Measurements from ENCODE around the gene SUOX. TPM values are rescaled to one million over a fixed set of nuclear protein-coding genes. Genes with fewer than 3 reads are reported as not detected.
"Not testable (repeated sequence)": the region's sequence is repeated elsewhere in the genome, so short reads cannot be mapped to it uniquely, and the experiment has no call there.

The SUOX gene
- total RNA-seq, 1 donor from 2014 or later, result 15.5 TPM

DNA sequence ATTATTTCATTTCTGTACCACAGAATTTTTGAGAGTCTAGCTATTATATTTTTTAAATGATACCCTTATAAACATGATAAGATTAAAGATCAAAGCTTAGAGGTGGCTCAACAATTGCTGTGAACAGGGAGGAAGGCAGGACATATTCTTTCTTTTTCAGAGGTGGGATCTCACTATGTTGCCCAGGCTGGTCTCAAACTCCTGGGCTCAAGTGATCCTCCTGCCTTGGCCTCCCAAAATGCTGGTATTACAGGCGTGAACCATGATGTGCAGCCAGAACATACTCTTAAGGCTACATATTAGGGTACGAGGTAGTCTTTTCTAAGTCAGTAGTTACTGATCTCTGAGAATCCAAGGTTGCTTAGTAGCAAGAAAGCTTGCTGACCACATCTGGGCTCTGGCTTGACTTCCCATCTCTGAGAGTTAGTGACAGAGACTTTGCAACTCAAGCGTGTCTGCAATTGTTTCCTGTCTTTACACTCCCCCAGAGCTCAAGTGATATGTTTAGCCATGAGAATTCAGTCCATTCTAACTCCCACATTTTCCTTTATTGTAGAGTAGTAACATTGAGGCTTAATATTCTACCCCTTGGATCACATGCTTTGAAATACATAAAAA is 14.6 kb upstream of the SUOX start:
- intact Hi-C loops (cut with DNase I), result no loop called here

DNA sequence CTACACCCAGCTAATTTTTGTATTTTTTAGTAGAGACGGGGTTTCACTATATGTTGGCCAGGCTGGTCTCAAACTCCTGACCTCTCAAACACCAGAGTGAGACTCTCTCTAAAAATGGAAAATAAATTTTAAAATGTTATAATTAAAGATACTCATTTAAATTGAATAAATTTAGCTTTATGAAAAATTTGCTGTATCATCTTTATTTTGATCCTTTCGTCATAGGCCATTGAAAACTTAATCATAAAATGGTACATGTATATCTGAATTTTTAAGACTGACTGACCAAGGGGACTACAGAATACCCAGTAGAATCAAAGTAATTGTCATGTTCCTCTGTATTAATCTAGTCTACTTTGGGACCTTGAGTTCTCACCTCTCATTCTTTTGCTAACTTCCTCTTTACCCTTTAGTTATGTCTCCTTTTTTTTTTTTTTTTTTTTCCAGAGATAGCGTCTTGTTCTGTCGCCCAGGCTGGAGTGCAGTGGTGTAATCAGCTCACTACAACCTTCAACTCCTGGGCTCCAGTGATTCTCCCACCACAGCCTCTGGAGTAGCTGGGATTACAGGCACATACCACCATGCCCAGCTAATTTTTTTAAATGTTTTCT is 13.7 kb upstream of the SUOX start:
- TF ChIP-seq POLR2A (IDR thresholded peaks at IDR 0.05) (no peak), POLR2AphosphoS5 (IDR thresholded peaks at IDR 0.05; ENCODE audit: insufficient read depth in 1 of 2, low read depth in 1 of 2) (no peak)
- TF ChIP-seq, protein P1, sequence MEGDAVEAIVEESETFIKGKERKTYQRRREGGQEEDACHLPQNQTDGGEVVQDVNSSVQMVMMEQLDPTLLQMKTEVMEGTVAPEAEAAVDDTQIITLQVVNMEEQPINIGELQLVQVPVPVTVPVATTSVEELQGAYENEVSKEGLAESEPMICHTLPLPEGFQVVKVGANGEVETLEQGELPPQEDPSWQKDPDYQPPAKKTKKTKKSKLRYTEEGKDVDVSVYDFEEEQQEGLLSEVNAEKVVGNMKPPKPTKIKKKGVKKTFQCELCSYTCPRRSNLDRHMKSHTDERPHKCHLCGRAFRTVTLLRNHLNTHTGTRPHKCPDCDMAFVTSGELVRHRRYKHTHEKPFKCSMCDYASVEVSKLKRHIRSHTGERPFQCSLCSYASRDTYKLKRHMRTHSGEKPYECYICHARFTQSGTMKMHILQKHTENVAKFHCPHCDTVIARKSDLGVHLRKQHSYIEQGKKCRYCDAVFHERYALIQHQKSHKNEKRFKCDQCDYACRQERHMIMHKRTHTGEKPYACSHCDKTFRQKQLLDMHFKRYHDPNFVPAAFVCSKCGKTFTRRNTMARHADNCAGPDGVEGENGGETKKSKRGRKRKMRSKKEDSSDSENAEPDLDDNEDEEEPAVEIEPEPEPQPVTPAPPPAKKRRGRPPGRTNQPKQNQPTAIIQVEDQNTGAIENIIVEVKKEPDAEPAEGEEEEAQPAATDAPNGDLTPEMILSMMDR (IDR thresholded peaks at IDR 0.05), result no peak
- DNase-seq (ENCODE audit: extremely low spot score in 2 of 2), result no peak
- Histone ChIP-seq H3K36me3 (peaks cover 0 to 73% of the 10 kb centered on the region in 2 donors), H3K4me3 (no peak overlapping the region), H3K9me3 (no peaks in the 10 kb centered on the region), H3K27ac (no peak overlapping the region), H3K4me1 (peaks cover 6% of the 10 kb centered on the region), H3K27me3 (no peaks in the 10 kb centered on the region)
- intact Hi-C loops (cut with DNase I), result no loop called here

More for the DNA sequence above, 14.6 kb upstream of the SUOX start:
- Histone ChIP-seq H3K27ac (no peak overlapping the region), H3K4me1 (peaks cover 10% of the 10 kb centered on the region), H3K36me3 (peaks cover 0 to 64% of the 10 kb centered on the region in 2 donors), H3K27me3 (no peaks in the 10 kb centered on the region), H3K4me3 (no peak overlapping the region), H3K9me3 (no peaks in the 10 kb centered on the region)
- TF ChIP-seq POLR2A (IDR thresholded peaks at IDR 0.05) (no peak), POLR2AphosphoS5 (IDR thresholded peaks at IDR 0.05; ENCODE audit: insufficient read depth in 1 of 2, low read depth in 1 of 2) (no peak)
- TF ChIP-seq, protein P1 (IDR thresholded peaks at IDR 0.05), result no peak
- no peak for DNase-seq (ENCODE audit: extremely low spot score in 2 of 2)

GRCh38 chr12:55984861-55985260 is 12.2 kb upstream of the SUOX start:
- H3K4me3 ChIP-seq, result no peak overlapping the region
- intact Hi-C loops (cut with DNase I), result no loop called here
- peaks cover 0 to 79% of the 10 kb centered on the region in 2 donors for H3K36me3 ChIP-seq
- H3K4me1 ChIP-seq, result no peaks in the 10 kb centered on the region
- no peak for DNase-seq (ENCODE audit: extremely low spot score in 2 of 2)
- H3K27me3 ChIP-seq, result no peaks in the 10 kb centered on the region
- H3K9me3 ChIP-seq, result no peaks in the 10 kb centered on the region
- no peak overlapping the region for H3K27ac ChIP-seq
- TF ChIP-seq POLR2A (IDR thresholded peaks at IDR 0.05) (no peak), POLR2AphosphoS5 (IDR thresholded peaks at IDR 0.05; ENCODE audit: insufficient read depth in 1 of 2, low read depth in 1 of 2) (no peak)
- TF ChIP-seq, protein P1 (IDR thresholded peaks at IDR 0.05), result no peak

GRCh38 chr12:55985341-55985740 is 11.7 kb upstream of the SUOX start:
- peaks cover 0 to 80% of the 10 kb centered on the region in 2 donors for H3K36me3 ChIP-seq
- TF ChIP-seq POLR2AphosphoS5 (IDR thresholded peaks at IDR 0.05; ENCODE audit: insufficient read depth in 1 of 2, low read depth in 1 of 2) (no peak), POLR2A (IDR thresholded peaks at IDR 0.05) (no peak)
- TF ChIP-seq, protein P1 (IDR thresholded peaks at IDR 0.05), result no peak
- H3K27me3 ChIP-seq, result no peaks in the 10 kb centered on the region
- intact Hi-C loops (cut with DNase I), result no loop called here
- DNase-seq (ENCODE audit: extremely low spot score in 2 of 2), result no peak
- no peak overlapping the region for H3K27ac ChIP-seq
- no peaks in the 10 kb centered on the region for H3K9me3 ChIP-seq
- no peaks in the 10 kb centered on the region for H3K4me1 ChIP-seq
- no peak overlapping the region for H3K4me3 ChIP-seq

DNA sequence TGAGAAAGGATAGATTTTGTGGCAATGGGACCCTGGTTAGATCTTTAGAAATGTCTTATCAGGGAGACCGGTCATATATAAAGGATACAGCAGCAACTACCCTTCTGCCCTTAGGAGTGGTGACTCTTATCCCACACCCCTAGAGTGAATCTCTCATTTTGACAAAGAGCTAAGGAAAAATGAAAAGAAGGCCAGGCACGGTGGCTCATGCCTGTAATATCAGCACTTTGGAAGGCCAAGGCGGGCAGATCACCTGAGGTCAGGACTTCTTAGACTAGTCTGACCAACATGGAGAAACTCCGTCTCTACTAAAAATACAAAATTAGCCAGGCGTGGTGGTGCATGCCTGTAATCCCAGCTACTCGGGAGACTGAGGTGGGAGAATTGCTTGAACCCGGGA is 11.1 kb upstream of the SUOX start:
- H3K4me1 ChIP-seq; H3K27me3 ChIP-seq; H3K27ac ChIP-seq; H3K4me3 ChIP-seq; DNase-seq (ENCODE audit: extremely low spot score in 2 of 2); intact Hi-C loops (cut with DNase I); H3K9me3 ChIP-seq: not testable (repeated sequence)
- peaks cover 0 to 80% of the 10 kb centered on the region in 2 donors for H3K36me3 ChIP-seq

All from vagina (tissue), 2 donors.